ENCODE measurements around the gene NEGR1. TPM values are rescaled to one million over a fixed set of nuclear protein-coding genes. Genes with fewer than 3 reads are reported as not detected.

The NEGR1 gene
- polyA plus RNA-seq, 3 donors from 2014 or later: 1.7 TPM; not detected in 2

DNA sequence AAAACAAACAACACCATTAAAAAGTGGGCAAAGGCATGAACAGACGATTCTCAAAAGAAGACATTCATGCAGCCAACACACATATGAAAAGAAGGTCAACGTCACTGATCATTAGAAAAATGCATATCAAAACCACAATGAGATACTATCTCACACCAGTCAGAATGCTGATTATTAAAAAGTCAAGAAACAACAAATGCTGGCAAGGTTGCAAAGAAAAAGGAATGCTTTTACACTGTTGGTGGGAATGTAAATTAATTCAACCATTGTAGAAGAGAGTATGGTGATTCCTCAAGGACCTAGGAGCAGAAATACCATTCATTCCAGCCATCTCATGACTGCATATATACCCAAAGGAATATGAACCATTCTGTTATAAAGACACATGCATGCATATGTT, 419.6 kb downstream of the NEGR1 start:
- Mint-ChIP-seq H3K4me1 (no peaks in the 10 kb centered on the region), H3K9me3 (peaks cover 4 to 17% (median 8%) of the 10 kb centered on the region in 6 donors), H3K27ac (no peak overlapping the region), H3K27me3 (ENCODE audit: low read depth in 3 of 3) (no peaks in the 10 kb centered on the region), H3K36me3 (no peaks in the 10 kb centered on the region), H3K4me3 (no peak overlapping the region)
- DNase-seq: no peak

DNA sequence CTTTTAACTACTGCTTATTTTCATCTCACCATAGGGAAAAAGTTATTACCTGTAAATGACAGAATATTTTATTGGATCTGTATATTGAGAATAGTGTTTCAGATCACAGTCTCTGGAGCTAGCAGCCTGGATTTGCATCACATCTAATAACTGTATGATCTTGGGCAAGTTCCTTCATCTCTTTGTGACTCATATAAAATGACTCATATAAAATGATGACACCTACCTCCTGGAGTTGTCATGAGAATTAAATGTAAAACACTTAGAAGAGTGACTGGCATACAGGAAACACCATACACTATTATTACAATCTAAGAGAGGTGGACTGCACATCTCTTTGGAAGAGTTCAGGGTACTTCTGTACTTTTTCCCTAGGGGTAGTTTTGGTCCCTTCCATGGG, 421.3 kb downstream of the NEGR1 start:
- no peaks in the 10 kb centered on the region for H3K4me1 Mint-ChIP-seq
- no peak overlapping the region for H3K27ac Mint-ChIP-seq
- no peaks in the 10 kb centered on the region for H3K36me3 Mint-ChIP-seq
- no peaks in the 10 kb centered on the region for H3K27me3 Mint-ChIP-seq (ENCODE audit: low read depth in 3 of 3)
- H3K9me3 Mint-ChIP-seq: peaks cover 4 to 17% (median 8%) of the 10 kb centered on the region in 6 donors
- no peak overlapping the region for H3K4me3 Mint-ChIP-seq
- no peak for DNase-seq

DNA sequence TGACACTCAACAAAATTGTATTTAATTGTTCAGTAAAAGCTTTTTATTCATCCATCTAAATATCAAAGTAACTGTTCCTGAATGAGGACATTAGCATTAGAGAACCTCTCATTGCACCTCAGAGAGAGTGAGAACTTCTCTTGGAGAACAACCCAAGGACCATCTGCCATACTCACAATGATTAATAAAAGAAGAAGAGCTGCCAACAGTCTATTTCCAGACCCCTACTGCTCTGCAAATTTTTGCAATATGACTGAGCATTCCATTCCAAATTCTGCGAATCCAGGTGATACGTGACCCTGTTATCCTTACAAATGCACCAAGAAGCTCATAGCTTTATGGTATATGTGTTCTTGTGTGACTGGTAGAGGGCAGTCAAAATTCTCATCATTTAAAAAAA, 422.5 kb downstream of the NEGR1 start:
- H3K36me3 Mint-ChIP-seq: no peaks in the 10 kb centered on the region
- no peak overlapping the region for H3K4me3 Mint-ChIP-seq
- H3K4me1 Mint-ChIP-seq: no peaks in the 10 kb centered on the region
- no peak overlapping the region for H3K27ac Mint-ChIP-seq
- no peaks in the 10 kb centered on the region for H3K27me3 Mint-ChIP-seq (ENCODE audit: low read depth in 3 of 3)
- peaks cover 4 to 17% (median 8%) of the 10 kb centered on the region in 6 donors for H3K9me3 Mint-ChIP-seq
- DNase-seq: no peak

DNA sequence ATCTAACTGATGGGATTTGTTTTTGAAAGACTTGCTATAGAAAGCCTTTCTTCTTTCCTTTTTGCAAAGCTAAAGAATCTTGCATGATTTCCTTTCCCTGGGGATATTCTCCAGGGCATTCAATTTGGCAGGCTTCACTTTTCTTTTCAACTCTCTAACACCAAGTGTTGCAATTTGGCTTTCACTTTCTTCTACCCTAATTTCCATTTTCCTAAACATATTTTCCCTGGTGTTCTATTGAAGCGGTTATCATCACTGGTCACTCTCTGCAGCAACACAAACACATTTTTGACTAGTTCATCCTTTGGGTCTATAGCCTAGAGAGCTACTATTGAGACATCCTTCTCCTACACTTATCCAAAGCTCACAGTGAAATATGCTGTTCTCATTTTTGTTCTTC, 424.5 kb downstream of the NEGR1 start:
- no peaks in the 10 kb centered on the region for H3K27me3 Mint-ChIP-seq (ENCODE audit: low read depth in 3 of 3)
- H3K4me1 Mint-ChIP-seq: no peaks in the 10 kb centered on the region
- H3K36me3 Mint-ChIP-seq: no peaks in the 10 kb centered on the region
- no peak for DNase-seq
- H3K9me3 Mint-ChIP-seq: peaks cover 4 to 22% (median 7%) of the 10 kb centered on the region in 6 donors
- no peak overlapping the region for H3K4me3 Mint-ChIP-seq
- H3K27ac Mint-ChIP-seq: no peak overlapping the region

DNA sequence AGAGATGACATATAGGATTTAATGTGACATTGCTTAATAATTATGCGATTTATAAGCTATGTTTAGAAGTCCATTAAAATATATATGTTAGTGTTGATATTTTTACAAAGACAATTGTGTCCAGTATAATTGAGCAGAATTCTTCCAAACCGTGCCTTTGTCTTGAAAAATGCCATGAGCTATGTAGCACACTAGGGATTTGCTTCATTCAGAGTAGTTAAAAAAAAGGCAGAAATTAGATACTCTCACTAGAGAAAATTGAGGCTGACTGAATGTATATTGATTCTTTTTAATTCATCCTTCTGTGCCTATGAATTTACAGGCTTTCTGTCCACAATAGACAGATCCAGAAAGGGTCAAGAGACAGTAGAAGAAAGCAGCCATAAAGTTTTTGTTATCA, 429.0 kb downstream of the NEGR1 start:
- H3K9me3 Mint-ChIP-seq: peaks cover 0 to 26% (median 4%) of the 10 kb centered on the region in 6 donors
- no peak overlapping the region for H3K4me3 Mint-ChIP-seq
- H3K27ac Mint-ChIP-seq: no peak overlapping the region
- peaks cover 0 to 2% (median 1%) of the 10 kb centered on the region in 3 donors for H3K27me3 Mint-ChIP-seq (ENCODE audit: low read depth in 3 of 3)
- H3K4me1 Mint-ChIP-seq: no peaks in the 10 kb centered on the region
- no peaks in the 10 kb centered on the region for H3K36me3 Mint-ChIP-seq
- no peak for DNase-seq

DNA sequence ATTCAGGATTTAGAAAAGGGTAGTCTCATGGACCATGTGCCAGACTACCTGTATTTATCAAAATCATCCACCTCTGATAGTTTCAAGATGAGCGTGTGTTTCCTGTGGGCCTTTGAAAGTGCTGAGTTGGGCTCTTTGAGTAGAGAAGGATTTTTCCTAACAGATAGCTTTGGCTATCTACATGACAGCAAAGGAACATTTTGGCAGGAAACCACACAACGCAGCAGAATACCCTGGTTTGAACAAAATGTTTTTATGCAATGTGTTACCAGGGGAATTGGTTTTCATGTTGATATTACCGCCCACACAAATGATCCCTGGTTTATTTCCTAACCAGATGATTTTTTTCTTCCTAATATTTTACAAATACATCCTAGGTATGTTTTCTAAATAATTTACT, 431.4 kb downstream of the NEGR1 start:
- Mint-ChIP-seq H3K4me1 (no peaks in the 10 kb centered on the region), H3K4me3 (no peak overlapping the region), H3K27me3 (ENCODE audit: low read depth in 3 of 3) (peaks cover 0 to 2% (median 1%) of the 10 kb centered on the region in 3 donors), H3K9me3 (peaks cover 1 to 39% (median 5%) of the 10 kb centered on the region in 6 donors), H3K27ac (no peak overlapping the region), H3K36me3 (peaks cover 0 to 3% (median 0%) of the 10 kb centered on the region in 3 donors)
- no peak for DNase-seq

DNA sequence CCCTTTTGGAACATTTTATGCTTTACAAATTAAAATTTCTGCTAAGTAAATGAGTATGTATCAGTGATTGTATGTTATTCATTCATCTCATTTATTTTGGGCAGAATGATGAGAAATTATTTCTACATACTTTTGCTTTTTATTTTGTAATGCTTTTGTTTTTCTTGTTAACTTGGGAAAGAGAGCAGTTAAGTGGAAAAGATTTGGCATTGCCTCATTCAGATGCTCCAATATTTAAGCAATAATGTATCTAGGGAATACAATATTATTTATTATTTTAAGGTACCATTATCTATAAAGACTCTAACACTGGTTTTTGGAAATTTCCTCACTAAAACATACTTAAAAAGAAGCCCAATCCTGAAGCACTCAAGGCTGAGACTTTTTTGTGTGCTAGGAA, 431.8 kb downstream of the NEGR1 start:
- peaks cover 0 to 3% (median 0%) of the 10 kb centered on the region in 3 donors for H3K36me3 Mint-ChIP-seq
- H3K9me3 Mint-ChIP-seq: peaks cover 1 to 37% (median 5%) of the 10 kb centered on the region in 6 donors
- H3K27ac Mint-ChIP-seq: no peak overlapping the region
- H3K27me3 Mint-ChIP-seq (ENCODE audit: low read depth in 3 of 3): peaks cover 0 to 2% (median 1%) of the 10 kb centered on the region in 3 donors
- no peak overlapping the region for H3K4me3 Mint-ChIP-seq
- no peaks in the 10 kb centered on the region for H3K4me1 Mint-ChIP-seq
- no peak for DNase-seq

DNA sequence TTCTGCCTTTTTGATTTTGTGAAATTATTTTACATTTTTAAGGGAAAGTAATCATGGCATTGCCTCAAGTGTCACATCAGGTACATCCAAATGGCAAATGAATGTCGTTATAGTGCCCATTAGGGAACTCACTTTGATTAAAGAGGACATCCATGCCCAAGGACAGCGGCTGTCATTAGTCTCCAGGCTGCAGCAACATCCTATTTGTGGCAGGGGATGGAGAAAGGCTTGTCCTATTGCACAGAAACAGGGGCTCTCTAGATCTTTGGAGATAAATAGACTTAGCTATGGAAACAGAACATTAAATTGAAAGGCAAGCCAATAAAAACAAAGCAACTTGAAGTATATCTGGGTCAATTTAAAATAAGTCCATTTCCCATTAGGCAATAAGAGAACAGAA, 439.3 kb downstream of the NEGR1 start:
- no peak for DNase-seq
- no peak overlapping the region for H3K27ac Mint-ChIP-seq
- no peak overlapping the region for H3K4me3 Mint-ChIP-seq
- H3K36me3 Mint-ChIP-seq: peaks cover 0 to 3% (median 0%) of the 10 kb centered on the region in 3 donors
- no peaks in the 10 kb centered on the region for H3K4me1 Mint-ChIP-seq
- H3K27me3 Mint-ChIP-seq (ENCODE audit: low read depth in 3 of 3): no peaks in the 10 kb centered on the region
- peaks cover 0 to 27% (median 4%) of the 10 kb centered on the region in 6 donors for H3K9me3 Mint-ChIP-seq

DNA sequence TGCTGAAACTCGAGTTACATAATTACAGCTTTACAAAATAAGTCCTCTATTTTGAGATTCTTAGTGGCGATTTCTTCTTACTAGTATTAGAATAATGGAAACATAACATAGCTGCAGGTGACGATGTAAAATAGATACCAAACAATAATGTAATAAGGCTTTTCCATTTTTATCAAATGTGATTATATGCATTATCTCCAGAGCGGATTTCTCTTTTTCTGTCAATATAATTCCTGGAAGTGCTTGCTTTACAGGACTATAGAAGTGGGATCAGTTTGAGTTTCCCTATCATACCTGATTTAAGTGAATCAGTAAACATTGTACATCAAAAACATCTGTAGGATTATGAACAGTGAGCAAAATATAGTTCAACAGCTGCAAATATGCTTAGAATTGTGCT, 442.5 kb downstream of the NEGR1 start:
- H3K4me3 Mint-ChIP-seq: no peak overlapping the region

DNA sequence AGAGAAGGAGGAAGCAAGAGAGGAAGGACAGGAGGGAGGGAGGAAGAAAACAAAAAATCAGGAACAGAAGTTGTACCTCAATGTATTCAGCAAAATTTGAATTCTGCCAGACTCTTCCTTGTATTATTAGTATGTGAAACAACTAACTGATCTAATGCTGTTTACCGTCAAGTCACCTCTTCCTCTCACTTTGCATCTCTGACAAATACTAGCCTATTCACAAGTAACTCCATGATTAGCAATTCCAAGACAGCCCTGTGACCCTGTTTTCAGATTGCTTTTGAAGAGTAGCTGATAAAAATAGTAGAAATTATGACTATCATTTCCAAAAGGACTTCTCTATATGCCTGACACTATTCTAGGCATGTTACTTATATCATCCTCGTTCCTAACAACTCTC, 445.4 kb downstream of the NEGR1 start:
- Mint-ChIP-seq H3K4me3 (no peak overlapping the region), H3K9me3 (peaks cover 0 to 4% (median 3%) of the 10 kb centered on the region in 6 donors), H3K4me1 (no peaks in the 10 kb centered on the region), H3K27me3 (ENCODE audit: low read depth in 3 of 3) (no peaks in the 10 kb centered on the region), H3K27ac (no peak overlapping the region), H3K36me3 (no peaks in the 10 kb centered on the region)
- DNase-seq: no peak

More for the DNA sequence above, 442.5 kb downstream of the NEGR1 start:
- Mint-ChIP-seq H3K27me3 (ENCODE audit: low read depth in 3 of 3) (no peaks in the 10 kb centered on the region), H3K9me3 (peaks cover 2 to 8% (median 4%) of the 10 kb centered on the region in 6 donors), H3K27ac (no peak overlapping the region), H3K36me3 (no peaks in the 10 kb centered on the region), H3K4me1 (no peaks in the 10 kb centered on the region)
- DNase-seq: no peak

DNA sequence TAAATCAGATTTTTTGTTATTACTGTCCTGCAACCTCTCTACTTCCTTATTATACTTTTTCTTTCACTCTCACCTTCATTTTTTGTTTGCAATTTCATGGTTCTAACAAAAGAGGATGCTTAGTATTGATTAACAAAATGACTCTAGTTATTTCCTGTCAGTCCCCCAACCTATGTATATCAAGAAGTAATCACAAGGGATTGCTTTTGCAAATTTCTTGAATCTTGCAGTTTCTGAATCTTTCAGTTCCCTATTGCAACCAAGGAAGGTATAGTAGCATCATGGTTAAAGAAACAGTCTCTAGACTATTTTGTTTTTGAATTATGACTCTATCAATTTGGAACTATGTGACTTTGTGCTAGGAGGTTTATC, 446.9 kb downstream of the NEGR1 start:
- DNase-seq: no peak
- no peaks in the 10 kb centered on the region for H3K4me1 Mint-ChIP-seq
- peaks cover 2 to 14% (median 4%) of the 10 kb centered on the region in 6 donors for H3K9me3 Mint-ChIP-seq
- no peaks in the 10 kb centered on the region for H3K27me3 Mint-ChIP-seq (ENCODE audit: low read depth in 3 of 3)
- no peak overlapping the region for H3K4me3 Mint-ChIP-seq
- no peaks in the 10 kb centered on the region for H3K36me3 Mint-ChIP-seq
- no peak overlapping the region for H3K27ac Mint-ChIP-seq

DNA sequence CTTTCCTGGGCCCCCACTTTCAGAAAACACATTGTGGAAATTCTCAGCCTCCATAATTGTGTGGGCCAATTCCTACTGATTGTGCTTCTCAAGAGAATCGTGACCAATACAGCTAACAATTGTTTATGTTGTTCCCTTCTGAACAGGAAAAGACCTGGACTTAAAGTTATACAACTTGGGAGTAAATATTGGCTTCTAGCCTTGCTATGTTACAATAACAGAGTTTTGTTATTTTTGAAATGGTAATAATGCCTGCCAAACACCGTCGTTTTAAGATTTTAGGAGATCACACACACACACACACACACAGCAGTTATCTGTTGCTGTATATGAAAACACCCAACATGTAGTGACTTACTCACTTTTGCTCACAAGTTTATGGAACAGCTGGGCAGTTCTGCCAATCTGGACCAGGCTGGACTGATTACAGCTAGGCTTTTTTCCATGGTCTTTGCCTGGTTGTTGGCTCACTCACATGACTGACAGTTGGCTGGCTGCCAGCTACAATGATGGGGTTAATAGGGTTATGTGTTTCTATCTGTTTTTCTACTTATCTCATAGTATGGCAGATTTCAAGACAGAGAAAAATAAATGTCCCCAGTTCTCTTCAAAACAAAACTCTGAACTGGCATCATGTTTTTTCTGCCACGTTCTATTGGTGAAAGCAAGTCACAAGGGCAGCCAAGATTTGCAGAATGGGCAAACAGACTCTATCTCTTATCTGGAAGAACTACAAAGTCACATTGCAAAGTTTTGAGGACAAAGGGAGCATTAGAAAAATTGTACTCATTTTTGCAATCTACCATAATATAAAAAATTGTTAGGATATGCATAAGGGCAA, 447.5 kb downstream of the NEGR1 start:
- Mint-ChIP-seq H3K27ac (no peak overlapping the region), H3K9me3 (peaks cover 2 to 17% (median 4%) of the 10 kb centered on the region in 6 donors), H3K4me3 (no peak overlapping the region), H3K4me1 (no peaks in the 10 kb centered on the region), H3K36me3 (no peaks in the 10 kb centered on the region), H3K27me3 (ENCODE audit: low read depth in 3 of 3) (no peaks in the 10 kb centered on the region)
- no peak for DNase-seq

DNA sequence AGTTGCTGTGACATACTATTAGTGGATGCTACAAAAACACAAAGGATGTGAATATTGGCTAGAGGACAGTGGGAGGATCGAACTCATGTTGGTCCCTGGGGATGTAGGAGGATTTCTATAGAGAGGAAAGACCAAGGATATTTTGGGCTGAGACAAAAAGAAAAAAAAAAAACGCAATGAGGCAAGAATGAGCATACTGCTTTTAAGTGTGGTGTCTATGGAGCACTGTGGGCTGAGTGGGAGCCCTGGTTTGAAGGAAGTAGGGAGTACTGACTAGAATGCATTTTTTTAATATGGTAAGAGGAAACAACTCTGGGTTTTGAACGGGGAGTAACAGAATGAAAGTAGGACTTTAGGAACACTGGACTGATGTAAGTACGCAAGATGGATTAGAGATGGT, 450.7 kb downstream of the NEGR1 start:
- Mint-ChIP-seq H3K27me3 (ENCODE audit: low read depth in 3 of 3) (no peaks in the 10 kb centered on the region), H3K36me3 (no peaks in the 10 kb centered on the region), H3K9me3 (peaks cover 0 to 33% (median 1%) of the 10 kb centered on the region in 6 donors), H3K27ac (no peak overlapping the region), H3K4me1 (no peaks in the 10 kb centered on the region), H3K4me3 (no peak overlapping the region)
- DNase-seq: no peak

DNA sequence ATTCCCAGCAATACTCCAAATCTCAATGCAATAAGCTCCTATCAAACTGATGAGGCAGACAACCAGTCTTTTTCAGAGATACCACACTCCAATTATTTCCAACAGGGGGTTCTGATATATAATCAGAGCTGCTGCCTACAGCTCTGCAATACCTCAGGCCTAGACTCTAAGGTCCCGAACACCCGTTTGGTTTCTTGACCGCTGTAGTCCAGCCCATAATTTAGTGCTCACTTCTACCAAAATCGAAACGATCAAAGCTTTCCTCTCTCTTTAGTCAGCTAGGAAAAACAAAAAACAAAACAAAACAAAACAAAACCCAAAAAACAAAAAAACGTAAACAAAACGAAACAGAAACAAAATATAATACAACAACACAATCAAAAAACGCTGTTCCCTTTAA, 453.0 kb downstream of the NEGR1 start:
- Mint-ChIP-seq H3K36me3 (no peaks in the 10 kb centered on the region), H3K27ac (no peak overlapping the region), H3K4me3 (no peak overlapping the region), H3K27me3 (ENCODE audit: low read depth in 3 of 3) (no peaks in the 10 kb centered on the region), H3K4me1 (no peaks in the 10 kb centered on the region), H3K9me3 (peaks cover 0 to 38% (median 2%) of the 10 kb centered on the region in 6 donors)
- no peak for DNase-seq
